Kidney epithelial cell (primary cell): Measurements from ENCODE around the gene C10orf90. TPM values are rescaled to one million over a fixed set of nuclear protein-coding genes. Genes with fewer than 3 reads are reported as not detected.

ENCODE experiments used
- DNase-seq: peaks from one replicate; pipeline ENCODE4 v3.0.0-alpha.2; 2010; ENCODE audit warnings: low read depth
- H3K27me3 ChIP-seq: 2 replicates; pipeline ENCODE4 v1.6.0; 2011; ENCODE audit warnings: low read length; ENCODE audit not compliant: control insufficient read depth, insufficient read depth
- H3K36me3 ChIP-seq: 2 replicates; pipeline ENCODE4 v1.5.1; 2011; ENCODE audit warnings: low read length; ENCODE audit not compliant: control insufficient read depth, insufficient read depth
- H3K4me3 ChIP-seq: 2 replicates; pipeline ENCODE4 v1.5.1; 2011; ENCODE audit warnings: low read depth, mild to moderate bottlenecking, control low read depth, low read length
- total RNA-seq: library from RNA; depleted of rRNA; stranded (reverse); fragments of >200 nt; gene quantifications from 2 replicates; pipeline ENCODE4 v1.2.3, GENCODE V29; 2015
- TF ChIP-seq, protein P1 (sequence below): IDR thresholded peaks from 2 replicates; pipeline ENCODE4 v1.5.1; 2011; ENCODE audit warnings: mild to moderate bottlenecking, moderate library complexity, low read length, control low read depth, inconsistent platforms; ENCODE audit not compliant: insufficient read depth, poor library complexity, severe bottlenecking

The C10orf90 gene
- total RNA-seq, 1 donor from 2014 or later, result not detected

DNA sequence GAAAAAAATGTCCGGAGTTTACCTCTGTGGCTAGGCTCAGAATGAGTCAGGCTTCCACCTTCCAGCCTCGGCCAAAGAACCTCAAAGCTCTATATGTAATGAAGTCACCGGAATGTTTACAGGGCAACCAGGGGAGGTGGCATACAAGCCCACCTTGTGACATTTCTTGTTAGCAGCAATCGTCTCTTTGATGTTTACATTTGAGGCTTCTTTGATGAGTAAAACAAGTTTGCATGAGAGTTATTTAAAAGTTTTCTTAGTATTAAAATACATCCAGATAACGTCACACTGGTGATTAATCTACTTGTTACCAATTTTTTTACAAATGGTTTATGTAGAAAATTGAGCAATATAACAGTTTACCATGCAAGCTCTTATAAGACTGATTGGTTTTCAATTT lies 149.1 kb downstream of the C10orf90 start:
- H3K36me3 ChIP-seq, result no peaks in the 10 kb centered on the region
- peaks cover 4% of the 10 kb centered on the region for H3K27me3 ChIP-seq
- no peak for DNase-seq
- TF ChIP-seq, protein P1, sequence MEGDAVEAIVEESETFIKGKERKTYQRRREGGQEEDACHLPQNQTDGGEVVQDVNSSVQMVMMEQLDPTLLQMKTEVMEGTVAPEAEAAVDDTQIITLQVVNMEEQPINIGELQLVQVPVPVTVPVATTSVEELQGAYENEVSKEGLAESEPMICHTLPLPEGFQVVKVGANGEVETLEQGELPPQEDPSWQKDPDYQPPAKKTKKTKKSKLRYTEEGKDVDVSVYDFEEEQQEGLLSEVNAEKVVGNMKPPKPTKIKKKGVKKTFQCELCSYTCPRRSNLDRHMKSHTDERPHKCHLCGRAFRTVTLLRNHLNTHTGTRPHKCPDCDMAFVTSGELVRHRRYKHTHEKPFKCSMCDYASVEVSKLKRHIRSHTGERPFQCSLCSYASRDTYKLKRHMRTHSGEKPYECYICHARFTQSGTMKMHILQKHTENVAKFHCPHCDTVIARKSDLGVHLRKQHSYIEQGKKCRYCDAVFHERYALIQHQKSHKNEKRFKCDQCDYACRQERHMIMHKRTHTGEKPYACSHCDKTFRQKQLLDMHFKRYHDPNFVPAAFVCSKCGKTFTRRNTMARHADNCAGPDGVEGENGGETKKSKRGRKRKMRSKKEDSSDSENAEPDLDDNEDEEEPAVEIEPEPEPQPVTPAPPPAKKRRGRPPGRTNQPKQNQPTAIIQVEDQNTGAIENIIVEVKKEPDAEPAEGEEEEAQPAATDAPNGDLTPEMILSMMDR, result no peak
- no peak overlapping the region for H3K4me3 ChIP-seq

DNA sequence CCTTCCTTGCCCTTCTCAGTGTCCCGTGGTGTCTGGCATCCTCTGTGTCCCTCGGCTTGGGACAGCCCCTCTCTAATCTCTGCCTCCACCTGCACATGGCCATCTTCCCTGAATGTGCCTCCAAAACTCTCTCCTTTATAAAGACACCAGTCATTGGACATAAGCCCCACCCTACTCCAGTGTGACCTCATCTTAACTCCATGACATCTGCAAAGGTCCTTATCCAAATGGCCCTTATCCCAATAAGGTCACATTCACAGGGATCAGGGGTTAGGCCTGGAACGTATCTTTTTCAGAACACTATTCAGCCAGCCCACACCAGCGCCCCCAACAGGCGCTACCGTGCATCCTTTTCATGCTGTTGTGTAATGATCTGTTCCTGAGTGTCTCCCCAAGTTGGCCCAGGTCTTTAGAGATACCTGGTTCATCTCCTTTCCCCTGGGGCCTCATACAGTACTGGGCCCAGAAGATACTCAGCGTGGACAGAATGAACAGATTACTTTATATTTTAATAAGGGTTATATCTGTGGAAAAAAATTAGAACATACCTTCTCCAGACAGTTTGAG lies 149.7 kb downstream of the C10orf90 start:
- Histone ChIP-seq H3K4me3 (no peak overlapping the region), H3K27me3 (peaks cover 4% of the 10 kb centered on the region), H3K36me3 (no peaks in the 10 kb centered on the region)
- TF ChIP-seq, protein P1, result no peak
- no peak for DNase-seq

DNA sequence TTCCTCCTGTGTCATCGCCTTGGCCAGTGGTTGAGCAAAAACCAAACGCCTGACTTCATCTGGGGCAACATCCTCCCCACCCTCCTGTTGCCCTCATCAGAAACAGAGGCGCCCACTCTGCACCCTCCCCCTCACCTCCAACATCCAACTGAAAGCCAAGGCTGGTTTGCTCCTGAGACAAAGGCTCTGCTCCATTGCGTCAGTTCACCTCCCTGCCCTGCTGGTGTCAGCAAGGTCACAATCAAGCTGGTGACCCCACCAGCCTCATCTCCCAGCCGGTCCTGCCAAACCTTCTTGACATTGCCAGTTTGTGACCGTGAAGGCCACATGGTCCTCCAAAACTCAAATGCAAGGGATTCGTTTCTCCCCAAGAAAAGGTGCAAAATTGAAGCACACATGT lies 150.5 kb downstream of the C10orf90 start:
- H3K27me3 ChIP-seq, result peaks cover 2% of the 10 kb centered on the region
- no peak for DNase-seq
- H3K4me3 ChIP-seq, result no peak overlapping the region
- TF ChIP-seq, protein P1, result no peak
- H3K36me3 ChIP-seq, result no peaks in the 10 kb centered on the region

DNA sequence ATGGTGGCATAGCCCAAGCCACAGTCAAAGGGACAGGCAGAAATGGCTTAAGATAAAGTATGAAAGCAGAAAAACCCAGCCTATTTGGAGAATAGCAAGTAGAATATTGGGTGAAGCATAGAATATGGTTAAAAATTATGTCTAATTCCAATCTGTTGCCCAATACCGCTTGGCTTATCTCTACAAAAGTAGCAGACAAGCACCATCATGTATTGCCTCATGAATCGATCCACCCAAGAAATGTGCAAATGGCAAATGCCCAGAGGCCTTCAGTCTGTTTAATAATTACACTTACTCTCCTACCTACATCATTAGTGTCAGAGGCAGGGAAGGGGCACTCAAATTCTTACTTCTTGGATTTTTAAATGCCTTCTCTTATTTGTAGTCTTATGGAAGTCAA lies 151.3 kb downstream of the C10orf90 start:
- DNase-seq, result no peak
- H3K4me3 ChIP-seq, result no peak overlapping the region
- TF ChIP-seq, protein P1, result no peak

DNA sequence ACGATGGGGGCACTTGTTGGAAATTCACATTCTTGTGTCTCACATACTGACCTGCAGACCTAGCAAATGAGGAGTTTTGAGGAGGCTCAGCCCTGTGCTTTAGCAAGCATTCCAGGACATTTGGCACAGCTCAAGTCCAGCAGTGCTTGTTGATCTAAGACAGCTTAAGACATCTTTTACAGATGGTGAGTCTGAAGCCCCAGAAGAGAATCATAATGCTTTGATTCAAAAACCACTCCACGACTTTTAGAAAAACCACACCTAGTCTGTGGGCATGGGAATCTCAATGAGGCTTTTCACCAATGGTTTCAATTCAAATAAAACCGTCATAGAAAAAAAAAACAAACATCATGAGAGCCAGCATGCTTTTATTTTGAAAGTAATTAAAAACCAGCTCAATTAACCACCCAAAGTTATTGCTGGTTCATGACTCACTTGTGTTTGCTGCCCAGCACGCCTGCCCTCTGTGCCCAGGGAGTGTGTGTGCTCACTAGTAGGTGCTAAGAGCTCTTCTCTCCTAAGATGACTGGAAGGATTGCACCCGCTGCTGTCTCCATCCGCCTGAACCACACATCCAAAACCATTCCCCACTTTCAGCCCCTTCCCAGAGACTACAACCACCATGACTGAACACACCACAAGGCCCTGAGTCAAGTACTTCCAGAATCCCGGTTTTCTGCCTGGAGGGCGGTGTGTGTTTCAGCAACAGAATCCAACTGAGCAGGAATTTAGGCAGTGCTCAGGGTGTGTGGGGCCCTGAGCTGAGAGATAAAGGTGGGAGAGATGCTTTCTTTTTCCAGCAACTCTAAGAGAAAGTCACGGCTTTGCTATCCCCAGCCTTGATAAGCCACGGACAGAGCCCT lies 152.0 kb downstream of the C10orf90 start:
- TF ChIP-seq, protein P1, result no peak
- Histone ChIP-seq H3K4me3 (no peak overlapping the region), H3K27me3 (no peaks in the 10 kb centered on the region), H3K36me3 (no peaks in the 10 kb centered on the region)
- no peak for DNase-seq

More for the DNA sequence above, 151.3 kb downstream of the C10orf90 start:
- Histone ChIP-seq H3K36me3 (no peaks in the 10 kb centered on the region), H3K27me3 (no peaks in the 10 kb centered on the region)
